Measurements from ENCODE around the gene SYAP1. TPM values are rescaled to one million over a fixed set of nuclear protein-coding genes. Genes with fewer than 3 reads are reported as not detected.

SYAP1 gene
- total RNA-seq, 1 donor, result 39.9 TPM

- no peak for DNase-seq (ENCODE audit: low read depth)
- TF ChIP-seq, protein P1, sequence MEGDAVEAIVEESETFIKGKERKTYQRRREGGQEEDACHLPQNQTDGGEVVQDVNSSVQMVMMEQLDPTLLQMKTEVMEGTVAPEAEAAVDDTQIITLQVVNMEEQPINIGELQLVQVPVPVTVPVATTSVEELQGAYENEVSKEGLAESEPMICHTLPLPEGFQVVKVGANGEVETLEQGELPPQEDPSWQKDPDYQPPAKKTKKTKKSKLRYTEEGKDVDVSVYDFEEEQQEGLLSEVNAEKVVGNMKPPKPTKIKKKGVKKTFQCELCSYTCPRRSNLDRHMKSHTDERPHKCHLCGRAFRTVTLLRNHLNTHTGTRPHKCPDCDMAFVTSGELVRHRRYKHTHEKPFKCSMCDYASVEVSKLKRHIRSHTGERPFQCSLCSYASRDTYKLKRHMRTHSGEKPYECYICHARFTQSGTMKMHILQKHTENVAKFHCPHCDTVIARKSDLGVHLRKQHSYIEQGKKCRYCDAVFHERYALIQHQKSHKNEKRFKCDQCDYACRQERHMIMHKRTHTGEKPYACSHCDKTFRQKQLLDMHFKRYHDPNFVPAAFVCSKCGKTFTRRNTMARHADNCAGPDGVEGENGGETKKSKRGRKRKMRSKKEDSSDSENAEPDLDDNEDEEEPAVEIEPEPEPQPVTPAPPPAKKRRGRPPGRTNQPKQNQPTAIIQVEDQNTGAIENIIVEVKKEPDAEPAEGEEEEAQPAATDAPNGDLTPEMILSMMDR (IDR thresholded peaks at IDR 0.05; ENCODE audit: insufficient read depth, low read length), result no peak
- H3K4me3 ChIP-seq (ENCODE audit: low read depth, low read length), result no peak overlapping the region
Observed at GRCh38 chrX:16804923-16805464, 85.6 kb downstream of the SYAP1 start.

DNA sequence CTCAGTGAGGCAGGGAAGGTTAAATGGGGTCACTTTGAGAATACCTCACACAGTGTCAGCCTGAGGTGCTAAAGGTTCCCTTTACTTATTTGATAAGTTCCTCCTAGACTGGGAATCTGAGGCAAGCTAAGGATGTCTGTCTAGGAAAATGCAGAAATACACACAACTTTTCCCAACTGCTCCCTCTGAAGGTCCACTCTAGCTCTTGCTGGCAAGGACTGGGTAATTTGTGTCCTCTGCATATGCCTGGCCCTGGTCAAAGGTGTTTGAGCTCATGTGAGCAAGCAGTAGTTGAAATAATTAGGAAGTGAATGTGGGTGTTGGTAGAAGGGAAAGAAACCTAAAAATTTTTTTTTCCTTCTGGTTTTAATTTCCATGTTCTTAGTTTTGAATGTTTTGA lies 88.1 kb downstream of the SYAP1 start:
- no peak overlapping the region for H3K4me3 ChIP-seq (ENCODE audit: low read depth, low read length)
- peak; percentile 12 for DNase-seq (ENCODE audit: low read depth)

DNA sequence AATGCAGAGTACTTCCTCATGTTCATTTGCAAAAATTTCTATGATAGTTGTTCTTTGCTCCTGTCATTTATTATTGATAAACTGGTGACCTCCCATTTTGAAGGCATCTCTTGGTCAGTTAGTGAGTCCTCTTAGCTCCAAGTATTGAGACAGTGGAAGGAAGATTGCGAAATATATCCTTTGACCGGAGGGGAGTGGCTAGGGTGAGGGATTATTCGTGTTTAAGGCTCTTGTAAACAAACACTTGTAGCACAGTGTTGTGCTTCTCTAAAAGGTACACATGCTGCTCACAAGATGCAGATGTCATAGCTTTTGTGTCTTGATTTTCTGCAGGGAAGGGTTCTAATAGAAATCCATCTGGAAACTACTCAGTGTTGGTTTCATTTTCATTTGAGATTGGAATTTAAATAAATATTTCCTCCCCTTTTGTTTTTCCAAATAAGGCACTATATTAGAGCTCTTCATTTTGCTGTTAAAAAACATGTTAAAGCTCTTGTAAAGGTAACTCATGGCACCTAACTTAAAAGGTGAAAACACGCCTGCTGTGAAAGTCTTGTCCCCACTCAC lies 88.6 kb downstream of the SYAP1 start:
- peak overlapping the region; percentile 53 for H3K4me3 ChIP-seq (ENCODE audit: low read depth, low read length)
- peak; percentile 70 for DNase-seq (ENCODE audit: low read depth)
- TF ChIP-seq, protein P1 (IDR thresholded peaks at IDR 0.05; ENCODE audit: insufficient read depth, low read length), result no peak

More for the DNA sequence above, 88.1 kb downstream of the SYAP1 start:
- TF ChIP-seq, protein P1 (IDR thresholded peaks at IDR 0.05; ENCODE audit: insufficient read depth, low read length), result peak; percentile 20

GRCh38 chrX:16814597-16814996 lies 95.2 kb downstream of the SYAP1 start:
- TF ChIP-seq, protein P1 (IDR thresholded peaks at IDR 0.05; ENCODE audit: insufficient read depth, low read length), result no peak
- DNase-seq (ENCODE audit: low read depth), result no peak
- no peak overlapping the region for H3K4me3 ChIP-seq (ENCODE audit: low read depth, low read length)

Small RNA genes within 50 kb of the gene (small RNA-seq; reads per million reads assigned to genes)
- gene RNU7-56P (not detected), gene RPL12P49 (not detected)

Other genes with a start within 250 kb of the SYAP1 start
- gene S100G, start 69.5 kb upstream of the SYAP1 start, total RNA-seq (ENCODE audit: low replicate concordance), result not detected in 2 replicates
- gene CTPS2, start 6.9 kb upstream of the SYAP1 start, total RNA-seq (ENCODE audit: low replicate concordance), result 6.2 and 12.0 TPM in 2 replicates
- 6.3 and 13.9 TPM in 2 replicates for gene TXLNG, start 66.9 kb downstream of the SYAP1 start, total RNA-seq (ENCODE audit: low replicate concordance)
- gene RBBP7, start 150.8 kb downstream of the SYAP1 start, total RNA-seq (ENCODE audit: low replicate concordance), result 120 and 172 TPM in 2 replicates
- 0.82 and 1.7 TPM in 2 replicates for gene REPS2, start 227.0 kb downstream of the SYAP1 start, total RNA-seq (ENCODE audit: low replicate concordance)